ENCODE measurements around the gene SH3RF3. TPM values are rescaled to one million over a fixed set of nuclear protein-coding genes. Genes with fewer than 3 reads are reported as not detected.

SH3RF3 gene
- total and polyA plus RNA-seq, 2 of the 13 experiments (the other 11 are each of a cell fraction or from before 2014, with no cell fraction given): 0.04 TPM; not detected in 1

DNA sequence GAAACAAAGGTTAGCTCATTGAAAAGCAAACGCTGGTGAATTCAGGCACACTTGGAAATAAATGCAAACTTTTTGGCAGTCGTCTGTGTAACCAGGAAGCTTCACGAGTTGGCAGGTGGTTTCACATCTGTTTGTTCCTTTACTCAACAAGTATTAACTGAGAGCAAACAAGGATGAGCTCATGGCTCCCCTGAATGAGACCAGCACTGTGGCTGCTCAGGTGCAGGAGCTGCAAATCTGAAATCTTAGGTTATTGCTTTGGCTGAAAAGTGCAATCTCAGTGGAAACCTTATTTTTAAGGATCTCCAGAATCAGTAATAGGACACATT lies 46.3 kb downstream of the SH3RF3 start (continued):
- TF ChIP-seq TCF12 (IDR thresholded peaks at IDR 0.05) (no peak), TCF12 (CRISPR knock-in tag; IDR thresholded peaks at IDR 0.05) (no peak), SP2 (CRISPR knock-in tag; IDR thresholded peaks at IDR 0.05) (no peak), ZSCAN9 (CRISPR knock-in tag; IDR thresholded peaks at IDR 0.05; ENCODE audit: borderline replicate concordance) (no peak), ZNF660 (CRISPR knock-in tag; IDR thresholded peaks at IDR 0.05; ENCODE audit: borderline replicate concordance, low read depth) (no peak)

DNA sequence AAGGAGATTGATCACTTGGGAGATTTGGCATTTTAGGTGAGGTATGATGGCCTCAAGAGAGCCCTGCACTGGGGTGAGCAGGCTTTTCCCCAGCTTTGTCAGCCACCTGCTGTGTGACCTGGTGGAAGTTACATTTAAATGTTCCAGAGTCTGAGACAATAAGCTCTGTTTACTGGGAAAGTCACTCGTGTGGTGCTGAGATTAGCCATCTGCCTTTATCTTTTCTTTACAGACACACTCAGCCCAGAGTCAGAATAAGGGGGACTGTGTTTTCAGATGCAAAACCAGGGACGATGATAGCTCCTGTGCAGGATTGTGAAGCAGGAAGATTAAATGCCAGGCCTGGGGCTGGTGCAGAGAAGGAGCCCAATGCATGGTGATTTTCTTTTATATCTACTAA lies 47.9 kb downstream of the SH3RF3 start:
- Histone ChIP-seq H3K27me3 (ENCODE audit: control insufficient read depth in 1 of 2, insufficient read depth in 2 of 2, low read length in 2 of 2) (0 out of 5 replicates have a peak, but pooled peaks cover 0 to under 1% of the 10 kb centered on the region in 2 experiments), H2AFZ (ENCODE audit: low read length) (no peak overlapping the region), H3K36me3 (replicated peaks in 1 of 2; ENCODE audit: control insufficient read depth in 1 of 2, insufficient read depth in 2 of 2, low read length in 2 of 2) (no peaks in the 10 kb centered on the region), H4K20me1 (ENCODE audit: insufficient read depth, low read length) (no peaks in the 10 kb centered on the region), H3K4me2 (ENCODE audit: low read depth, low read length) (no peak overlapping the region), H3K9ac (ENCODE audit: insufficient read depth, low read depth, low read length) (no peak overlapping the region), H3K4me3 (replicated peaks in 1 of 3; ENCODE audit: insufficient read depth in 1 of 3, low read depth in 2 of 3, low read length in 3 of 3) (no peak overlapping the region), H3K27ac (ENCODE audit: extremely low read length, insufficient read depth, low read length) (no peak overlapping the region), H3K4me1 (ENCODE audit: insufficient read depth, low read length) (no peaks in the 10 kb centered on the region), H3K79me2 (ENCODE audit: insufficient read depth, low read length) (no peaks in the 10 kb centered on the region), H3K9me3 (ENCODE audit: low read length) (peaks cover 8% of the 10 kb centered on the region)
- ChIA-PET CTCF (ENCODE audit: low intra/inter-chr PET ratio, low total read pairs) (no interaction called here), POLR2A (no interaction called here)
- 18% methylated on average over 2 of the region's 2 CpGs for whole genome bisulfite sequencing (ENCODE audit: low lambda C conversion rate)
- in situ Hi-C loops (cut with HindIII; ENCODE audit: extremely low pct_ligation_motif_present, low pct_unique_long_range_greater_than_20kb) (no loop called here), intact Hi-C loops (cut with micrococcal nuclease; ENCODE audit: unreplicated experiment) (no loop called here)
- TF ChIP-seq ATRX (CRISPR knock-in tag; IDR thresholded peaks at IDR 0.05; ENCODE audit: borderline replicate concordance): no peak
- TF ChIP-seq ZNF3 (CRISPR knock-in tag; IDR thresholded peaks at IDR 0.05): no peak
- no peak for TF ChIP-seq DNMT1 (CRISPR knock-in tag; IDR thresholded peaks at IDR 0.05)
- TF ChIP-seq ISX (CRISPR knock-in tag; conservative IDR thresholded peaks at IDR 0.05): no peak
- TF ChIP-seq DMAP1 (CRISPR knock-in tag; IDR thresholded peaks at IDR 0.05): no peak
- TF ChIP-seq, protein P1, sequence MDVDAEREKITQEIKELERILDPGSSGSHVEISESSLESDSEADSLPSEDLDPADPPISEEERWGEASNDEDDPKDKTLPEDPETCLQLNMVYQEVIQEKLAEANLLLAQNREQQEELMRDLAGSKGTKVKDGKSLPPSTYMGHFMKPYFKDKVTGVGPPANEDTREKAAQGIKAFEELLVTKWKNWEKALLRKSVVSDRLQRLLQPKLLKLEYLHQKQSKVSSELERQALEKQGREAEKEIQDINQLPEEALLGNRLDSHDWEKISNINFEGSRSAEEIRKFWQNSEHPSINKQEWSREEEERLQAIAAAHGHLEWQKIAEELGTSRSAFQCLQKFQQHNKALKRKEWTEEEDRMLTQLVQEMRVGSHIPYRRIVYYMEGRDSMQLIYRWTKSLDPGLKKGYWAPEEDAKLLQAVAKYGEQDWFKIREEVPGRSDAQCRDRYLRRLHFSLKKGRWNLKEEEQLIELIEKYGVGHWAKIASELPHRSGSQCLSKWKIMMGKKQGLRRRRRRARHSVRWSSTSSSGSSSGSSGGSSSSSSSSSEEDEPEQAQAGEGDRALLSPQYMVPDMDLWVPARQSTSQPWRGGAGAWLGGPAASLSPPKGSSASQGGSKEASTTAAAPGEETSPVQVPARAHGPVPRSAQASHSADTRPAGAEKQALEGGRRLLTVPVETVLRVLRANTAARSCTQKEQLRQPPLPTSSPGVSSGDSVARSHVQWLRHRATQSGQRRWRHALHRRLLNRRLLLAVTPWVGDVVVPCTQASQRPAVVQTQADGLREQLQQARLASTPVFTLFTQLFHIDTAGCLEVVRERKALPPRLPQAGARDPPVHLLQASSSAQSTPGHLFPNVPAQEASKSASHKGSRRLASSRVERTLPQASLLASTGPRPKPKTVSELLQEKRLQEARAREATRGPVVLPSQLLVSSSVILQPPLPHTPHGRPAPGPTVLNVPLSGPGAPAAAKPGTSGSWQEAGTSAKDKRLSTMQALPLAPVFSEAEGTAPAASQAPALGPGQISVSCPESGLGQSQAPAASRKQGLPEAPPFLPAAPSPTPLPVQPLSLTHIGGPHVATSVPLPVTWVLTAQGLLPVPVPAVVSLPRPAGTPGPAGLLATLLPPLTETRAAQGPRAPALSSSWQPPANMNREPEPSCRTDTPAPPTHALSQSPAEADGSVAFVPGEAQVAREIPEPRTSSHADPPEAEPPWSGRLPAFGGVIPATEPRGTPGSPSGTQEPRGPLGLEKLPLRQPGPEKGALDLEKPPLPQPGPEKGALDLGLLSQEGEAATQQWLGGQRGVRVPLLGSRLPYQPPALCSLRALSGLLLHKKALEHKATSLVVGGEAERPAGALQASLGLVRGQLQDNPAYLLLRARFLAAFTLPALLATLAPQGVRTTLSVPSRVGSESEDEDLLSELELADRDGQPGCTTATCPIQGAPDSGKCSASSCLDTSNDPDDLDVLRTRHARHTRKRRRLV (CRISPR knock-in tag; IDR thresholded peaks at IDR 0.05): no peak
- no peak for TF ChIP-seq PCBP1 (IDR thresholded peaks at IDR 0.05; ENCODE audit: borderline replicate concordance, low read depth, low read length)
- DNase-seq (ENCODE audit: low spot score) (no peak), ATAC-seq (no peak), FAIRE-seq (no peak)
- BruUV-seq (replicated peaks): no TSS peak
